Measurements from ENCODE around the gene RGS13.

Gene RGS13

GRCh38 chr1:192627901-192628300 lies 8.0 kb upstream of the RGS13 start:
- DNase-seq: no peak

GRCh38 chr1:192628396-192629057 lies 7.4 kb upstream of the RGS13 start:
- no peak for DNase-seq

GRCh38 chr1:192629612-192630011 lies 6.3 kb upstream of the RGS13 start:
- no peak for DNase-seq

DNA sequence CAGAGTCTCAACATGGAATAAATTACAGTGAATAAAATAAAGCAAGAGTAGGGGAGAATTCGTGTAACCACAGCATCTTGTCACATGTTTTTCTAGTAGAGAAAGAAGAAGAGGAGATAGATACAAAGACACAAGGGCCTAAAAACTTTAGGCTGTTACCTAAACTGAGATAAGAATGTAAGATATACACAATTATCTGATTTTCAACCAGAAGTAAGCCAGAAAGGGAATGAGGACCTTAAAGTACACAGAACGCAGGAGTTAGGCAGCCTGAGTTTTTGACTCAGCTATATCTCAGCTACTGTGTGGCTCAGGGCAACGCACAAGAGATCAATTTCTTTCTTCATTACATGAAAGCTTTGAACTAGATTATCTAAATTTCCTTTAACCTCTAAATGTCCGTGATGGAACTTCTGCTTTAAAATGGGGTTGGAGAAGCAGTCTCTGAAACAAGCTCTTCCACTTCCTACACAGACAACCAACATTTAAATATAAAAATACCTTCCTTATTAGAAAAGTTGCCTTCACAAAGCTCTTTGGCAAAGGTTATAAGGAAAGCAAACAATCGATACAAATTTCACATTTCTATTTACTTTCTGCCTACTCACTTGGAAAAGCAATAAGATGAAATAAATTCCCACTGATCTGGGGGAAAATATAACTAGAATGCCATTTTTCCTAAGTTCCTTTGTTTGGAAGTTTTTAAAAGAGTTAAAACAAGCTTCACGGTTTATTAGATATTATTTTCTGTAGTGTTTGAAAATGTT lies 5.2 kb upstream of the RGS13 start:
- DNase-seq: no peak

DNA sequence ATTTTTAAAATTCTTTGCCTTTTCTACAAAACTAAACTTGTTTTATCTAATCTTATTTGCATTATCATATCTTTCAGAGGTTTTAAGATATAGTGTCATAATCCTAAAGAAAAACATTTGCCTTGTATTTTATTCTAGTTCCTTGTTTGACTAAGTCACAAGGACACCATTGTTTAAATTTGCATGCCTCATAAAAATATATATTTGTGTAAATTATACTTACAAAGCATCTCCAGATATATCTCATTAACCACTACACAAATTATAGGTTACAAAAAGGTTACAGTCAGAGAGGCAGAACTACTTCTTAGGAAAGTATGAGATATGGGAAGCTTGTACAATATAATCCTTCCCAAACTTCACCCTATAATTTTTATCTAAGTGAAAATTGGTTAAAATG lies 4.2 kb upstream of the RGS13 start:
- no peak for DNase-seq

GRCh38 chr1:192632188-192632587 lies 3.8 kb upstream of the RGS13 start:
- DNase-seq: no peak

- no peak for DNase-seq
Observed at GRCh38 chr1:192632641-192633532, 3.1 kb upstream of the RGS13 start.

DNA sequence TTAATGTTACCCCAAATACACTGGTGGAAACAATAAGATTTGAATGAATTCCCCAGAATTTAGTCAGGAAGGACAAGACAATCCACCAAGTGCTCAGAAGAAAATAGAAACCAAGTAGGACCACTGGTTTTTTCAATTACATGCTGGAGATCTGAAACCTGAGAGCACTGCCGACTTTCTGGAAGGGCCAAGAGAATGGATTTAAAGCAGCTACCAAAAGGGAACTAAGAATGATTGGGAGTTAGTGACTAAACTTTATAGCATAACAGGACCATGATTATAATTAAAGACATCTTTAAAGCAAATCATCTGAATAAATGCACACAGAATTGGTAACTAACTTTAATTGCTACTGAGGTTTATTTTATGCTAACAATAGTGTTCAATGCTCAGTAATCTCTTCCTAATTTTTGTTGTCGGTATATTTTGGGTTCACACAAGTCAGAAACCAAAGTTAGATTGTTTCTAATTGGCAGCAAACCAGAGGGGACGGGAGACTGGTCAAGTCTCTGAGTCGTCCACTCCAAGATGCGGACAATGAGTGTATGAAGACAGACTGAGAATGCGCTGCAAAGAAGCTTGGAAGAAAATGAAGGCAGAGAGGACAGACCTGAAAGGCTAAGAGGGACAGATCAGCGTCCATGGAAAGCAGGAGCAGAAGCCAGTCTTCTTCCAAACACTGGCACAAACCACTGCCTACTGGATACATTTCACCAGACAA lies 2.3 kb upstream of the RGS13 start:
- no peak for DNase-seq

GRCh38 chr1:192635041-192635440 lies 906 bp upstream of the RGS13 start:
- no peak for DNase-seq

- no peak for DNase-seq
Observed at GRCh38 chr1:192639607-192640368, 3.8 kb downstream of the RGS13 start.

- no peak for DNase-seq
Observed at GRCh38 chr1:192652159-192652558, 16.2 kb downstream of the RGS13 start.

DNA sequence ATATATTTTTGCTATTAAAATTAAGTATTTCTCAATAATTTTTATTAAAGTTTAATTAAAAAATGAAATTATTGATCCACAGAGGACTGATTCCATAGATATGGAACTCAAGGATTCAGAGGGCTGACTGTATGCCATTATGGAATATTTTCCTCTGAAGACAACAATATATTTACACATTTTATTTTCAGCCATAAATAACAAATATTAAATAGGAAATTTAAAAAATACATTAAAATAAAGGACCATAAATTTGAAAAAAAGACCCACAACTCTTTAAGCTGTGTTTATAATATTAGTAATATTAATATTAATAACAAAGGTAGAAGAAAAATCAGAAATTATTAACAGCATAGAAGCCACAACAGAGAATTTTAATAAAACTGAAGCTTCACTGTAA lies 18.2 kb downstream of the RGS13 start:
- no peak for DNase-seq

DNA sequence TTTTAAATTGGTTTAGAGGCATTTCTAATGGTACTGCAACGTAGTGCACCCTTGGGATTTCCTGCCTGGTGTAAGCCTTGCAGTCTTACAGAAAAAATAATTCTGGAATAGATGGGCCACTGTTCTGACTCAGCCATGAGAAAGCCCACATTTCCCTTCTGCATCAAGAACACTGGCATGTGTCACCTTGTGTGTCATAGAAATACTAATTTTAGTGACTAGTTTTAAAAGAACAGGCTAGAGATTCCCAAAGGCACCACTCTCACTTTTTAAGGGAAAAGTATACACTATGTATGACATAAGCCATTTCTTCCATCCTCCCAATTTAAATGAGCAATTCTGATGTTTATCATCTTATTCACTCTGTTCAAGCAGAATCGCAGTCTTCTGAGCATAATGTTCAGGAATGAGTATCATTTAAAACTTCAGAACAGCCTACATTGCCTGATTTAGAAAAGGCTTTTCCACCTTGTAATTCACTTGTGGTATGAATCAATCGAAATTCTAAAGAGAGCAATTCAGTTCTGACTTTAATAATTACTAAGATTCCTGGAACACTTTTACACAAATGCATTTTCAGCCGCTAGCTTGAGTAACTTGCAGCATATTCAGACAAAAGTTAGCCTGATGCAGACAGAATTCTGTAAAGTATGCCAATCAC lies 18.8 kb downstream of the RGS13 start:
- DNase-seq: no peak

- no peak for DNase-seq
Observed at GRCh38 chr1:192657760-192658159, 21.8 kb downstream of the RGS13 start.

DNA sequence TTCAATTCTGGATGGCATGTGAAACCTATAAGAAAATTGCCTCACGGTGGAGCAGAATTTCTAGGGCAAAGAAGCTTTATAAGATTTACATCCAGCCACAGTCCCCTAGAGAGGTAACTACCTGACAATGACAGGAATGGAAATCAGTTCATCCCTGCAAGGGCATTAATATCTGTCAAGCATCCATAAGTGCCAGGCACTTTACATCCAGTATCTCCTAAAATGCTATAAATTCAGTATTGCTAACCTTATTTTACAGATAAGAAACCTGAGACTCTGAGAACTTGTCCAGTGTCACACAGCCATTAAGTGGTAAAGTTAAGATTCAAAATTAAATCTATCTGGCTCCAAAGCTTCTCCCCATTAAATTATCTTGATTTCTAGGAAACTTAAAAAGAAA lies 22.3 kb downstream of the RGS13 start:
- DNase-seq: no peak

- DNase-seq: no peak
Observed at GRCh38 chr1:192660613-192661012, 24.7 kb downstream of the RGS13 start.

- DNase-seq: no peak
Observed at GRCh38 chr1:192668409-192668983, 32.5 kb downstream of the RGS13 start.

- DNase-seq: no peak
Observed at GRCh38 chr1:192669174-192669573, 33.2 kb downstream of the RGS13 start.

- no peak for DNase-seq
Observed at GRCh38 chr1:192675716-192676115, 39.8 kb downstream of the RGS13 start.

GRCh38 chr1:192678099-192678498 lies 42.2 kb downstream of the RGS13 start:
- DNase-seq: no peak

- DNase-seq: no peak
Observed at GRCh38 chr1:192682335-192682734, 46.4 kb downstream of the RGS13 start.

Measured in NCI-H1930 (cell line).